HG02763 (cell line): ENCODE data around the gene BRME1.
"Not testable (repeated sequence)": the region's sequence is repeated elsewhere in the genome, so short reads cannot be mapped to it uniquely, and the experiment has no call there.

Experiments
- ATAC-seq: cut with Tn5 transposase; IDR thresholded peaks from one replicate; pipeline ENCODE4 v1.9.1; 2021; ENCODE audit warnings: mild to moderate bottlenecking, moderate library complexity; ENCODE audit not compliant: unreplicated experiment

Gene BRME1

DNA sequence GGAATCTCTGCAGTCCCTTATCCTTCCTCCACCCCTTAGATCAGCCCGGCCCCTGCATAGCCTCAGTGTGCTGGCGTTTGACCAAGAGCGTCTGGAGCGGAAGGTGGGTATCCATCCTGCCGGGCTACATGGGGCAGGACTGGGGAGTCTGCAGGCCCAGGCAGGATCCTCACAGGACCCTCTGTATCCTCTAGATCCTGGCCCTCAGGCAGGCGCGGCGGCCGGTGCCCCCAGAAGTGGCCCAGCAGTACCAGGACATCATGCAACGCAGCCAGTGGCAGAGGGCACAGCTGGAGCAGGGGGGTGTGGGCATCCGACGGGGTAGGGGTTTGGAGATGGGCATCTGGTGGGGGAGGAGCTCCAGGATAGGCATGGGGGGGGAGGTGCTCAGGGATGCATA, 23.4 kb upstream of the BRME1 start:
- ATAC-seq = no peak

- ATAC-seq = no peak
These were observed 20.8 kb upstream of the BRME1 start for GRCh38 chr19:13926715-13927114.

DNA sequence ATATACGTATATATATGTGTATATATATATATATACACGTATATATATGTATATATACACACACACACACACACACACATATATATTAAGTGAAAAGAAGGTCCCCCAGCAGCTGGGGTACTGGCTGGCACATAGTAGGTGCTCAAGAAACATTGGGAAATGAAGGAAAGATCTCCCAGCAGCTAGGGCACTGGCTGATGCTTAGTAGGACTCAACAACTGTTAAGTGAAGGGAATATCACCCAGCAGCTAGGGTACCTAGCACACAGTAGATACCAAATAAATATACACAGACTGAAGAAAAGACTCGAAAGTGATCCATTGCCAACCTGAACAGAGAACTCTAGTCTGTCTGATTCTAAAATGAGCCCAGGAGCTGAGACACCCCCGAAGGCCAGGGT, 20.1 kb upstream of the BRME1 start:
- no peak for ATAC-seq

GRCh38 chr19:13923194-13923987, 17.5 kb upstream of the BRME1 start:
- ATAC-seq = no peak

- not testable (repeated sequence) for ATAC-seq
These were observed 16.2 kb upstream of the BRME1 start for GRCh38 chr19:13922118-13922517.

- ATAC-seq = no peak
These were observed 15.2 kb upstream of the BRME1 start for GRCh38 chr19:13920940-13921747.

- no peak for ATAC-seq
These were observed 14.6 kb upstream of the BRME1 start for GRCh38 chr19:13920524-13920923.

GRCh38 chr19:13918726-13919411, 13.0 kb upstream of the BRME1 start:
- no peak for ATAC-seq

- ATAC-seq = no peak
These were observed 12.0 kb upstream of the BRME1 start for GRCh38 chr19:13917888-13918406.

- no peak for ATAC-seq
These were observed 8.9 kb upstream of the BRME1 start for GRCh38 chr19:13914777-13915176.

GRCh38 chr19:13913352-13913751, 7.4 kb upstream of the BRME1 start:
- no peak for ATAC-seq

DNA sequence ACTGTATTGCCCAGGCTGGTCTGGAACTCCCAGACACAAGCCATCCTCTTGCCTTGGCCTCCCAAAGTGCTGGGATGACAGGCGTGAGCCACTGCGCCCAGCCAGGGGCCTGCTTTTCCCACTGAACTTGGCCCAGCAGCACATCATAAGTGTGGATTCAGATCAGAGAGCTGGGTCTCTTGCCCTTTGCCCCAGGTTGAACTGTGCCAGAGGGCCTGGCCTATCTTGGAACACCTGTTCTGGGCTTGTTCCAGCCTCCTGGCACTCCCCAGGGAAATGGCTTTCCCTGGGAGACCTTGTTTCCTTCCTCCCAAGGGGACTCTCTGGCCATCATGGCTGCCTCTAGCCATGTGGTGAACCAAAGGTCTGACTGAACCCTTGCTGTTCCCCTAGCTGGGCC, 3.5 kb upstream of the BRME1 start:
- no peak for ATAC-seq

DNA sequence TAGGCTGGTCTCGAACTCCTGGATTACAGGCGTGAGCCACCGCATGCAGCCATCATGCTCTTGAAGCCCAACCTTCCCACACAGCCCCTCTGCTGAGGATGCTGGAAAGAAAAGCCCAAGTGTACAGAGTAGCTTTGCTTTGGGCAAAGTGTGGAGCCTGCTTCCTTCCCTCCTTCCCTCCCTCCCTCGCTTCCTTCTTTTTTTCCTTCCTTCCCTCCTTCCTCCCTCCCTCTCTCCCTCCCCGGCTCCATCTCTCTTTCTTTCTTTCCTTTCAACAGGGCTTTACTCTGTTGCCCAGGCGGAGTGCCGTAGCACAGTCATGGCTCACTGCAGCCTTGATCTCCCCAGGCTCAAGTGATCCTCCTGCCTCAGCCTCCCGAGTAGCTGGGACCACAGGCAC, 2.8 kb upstream of the BRME1 start:
- ATAC-seq = no peak

DNA sequence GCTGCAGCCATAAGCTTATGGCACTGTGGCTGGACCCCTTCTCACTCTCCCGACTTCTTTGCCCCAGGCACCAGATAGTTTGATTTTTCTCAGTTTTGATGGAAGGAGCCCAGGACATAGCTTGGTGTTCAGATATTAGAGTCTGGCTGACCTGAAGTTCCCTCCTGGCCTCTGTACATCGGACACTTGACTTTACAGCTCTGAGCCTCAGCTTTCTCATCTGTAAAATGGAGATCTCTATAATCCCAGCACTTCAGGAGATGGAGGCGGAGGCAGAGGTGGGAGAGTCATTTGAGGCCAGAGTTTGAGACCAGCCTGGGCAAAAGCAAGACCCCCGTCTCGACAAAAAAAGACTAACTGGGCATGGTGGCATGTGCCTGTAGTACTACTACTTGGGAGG, 993 bp upstream of the BRME1 start:
- ATAC-seq = no peak

DNA sequence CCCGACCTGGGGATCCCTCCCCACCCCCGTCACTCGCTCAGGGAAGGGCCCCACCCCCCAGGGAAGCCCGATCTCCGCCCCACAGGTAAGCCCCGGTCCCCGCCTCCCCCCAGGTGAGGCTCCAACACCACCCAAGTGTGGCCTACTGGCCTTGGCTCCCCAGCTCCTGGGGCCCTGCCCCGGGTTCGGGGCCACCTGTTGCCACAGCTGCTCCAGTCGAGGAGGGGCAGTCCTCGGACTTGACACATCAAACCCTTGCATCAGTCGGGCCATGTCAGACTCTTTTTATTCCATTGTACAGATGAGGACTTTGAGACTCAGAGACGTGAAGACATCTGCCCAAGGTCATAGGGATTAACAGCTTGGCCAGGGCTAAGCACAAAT, 596 bp upstream of the BRME1 start:
- ATAC-seq = peak; percentile 10

DNA sequence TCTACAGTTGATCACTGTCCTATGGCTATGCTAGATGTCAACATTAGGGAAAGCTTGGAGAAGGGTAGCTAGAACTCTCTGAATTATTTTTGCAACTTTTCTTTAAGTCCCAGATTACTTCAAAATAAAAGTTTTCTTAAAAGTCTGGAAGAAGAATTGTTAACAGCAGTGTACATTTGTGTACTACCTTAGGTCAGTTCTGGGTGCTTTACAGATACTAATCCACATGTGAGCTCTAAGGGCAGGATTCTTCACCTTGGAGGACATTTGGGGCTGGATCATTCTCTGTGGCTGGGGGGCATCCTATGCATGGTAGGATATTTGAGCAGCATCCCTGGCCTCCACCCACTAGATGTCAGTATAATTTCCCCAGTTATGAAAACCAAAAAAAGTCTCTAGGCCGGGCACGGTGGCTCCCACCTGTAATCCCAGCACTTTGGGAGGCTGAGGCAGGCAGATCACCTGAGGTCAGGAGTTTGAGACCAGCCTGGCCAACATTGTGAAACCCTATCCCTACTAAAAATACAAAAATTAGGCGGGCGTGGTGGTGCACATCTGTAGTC, 2.8 kb downstream of the BRME1 start:
- no peak for ATAC-seq

DNA sequence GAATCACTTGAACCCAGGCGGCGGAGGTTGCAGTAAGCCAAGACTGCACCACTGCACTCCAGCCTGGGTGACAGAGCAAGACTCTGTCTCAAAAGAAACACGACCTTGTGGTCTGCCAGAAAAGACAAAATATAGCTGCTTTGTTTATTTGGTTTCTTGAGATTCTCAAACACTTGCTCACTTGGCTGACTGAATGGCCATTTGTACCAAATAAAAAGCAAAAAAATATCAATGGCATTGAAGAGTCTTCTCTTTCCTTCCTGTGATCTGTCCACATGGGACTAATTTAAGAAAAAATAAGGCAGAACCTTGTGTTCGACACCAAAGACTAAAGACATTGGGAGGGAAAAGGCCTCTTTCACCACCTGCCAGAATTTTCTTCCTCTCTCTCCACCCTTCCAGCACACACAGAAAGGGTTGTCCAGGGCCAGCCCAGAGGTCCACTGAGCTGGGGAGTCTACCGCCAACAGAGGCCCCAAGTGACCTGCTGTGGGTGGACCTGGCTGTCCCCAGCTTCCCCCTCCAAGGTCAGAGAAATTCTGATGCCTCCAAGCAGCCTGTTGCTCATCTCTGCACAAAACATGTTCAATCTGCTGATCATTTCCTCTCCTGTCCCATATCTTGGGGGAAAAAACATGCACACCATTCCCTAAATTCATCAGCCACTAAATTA, 5.9 kb downstream of the BRME1 start:
- no peak for ATAC-seq

- no peak for ATAC-seq
These were observed 6.5 kb downstream of the BRME1 start for GRCh38 chr19:13899393-13899792.

DNA sequence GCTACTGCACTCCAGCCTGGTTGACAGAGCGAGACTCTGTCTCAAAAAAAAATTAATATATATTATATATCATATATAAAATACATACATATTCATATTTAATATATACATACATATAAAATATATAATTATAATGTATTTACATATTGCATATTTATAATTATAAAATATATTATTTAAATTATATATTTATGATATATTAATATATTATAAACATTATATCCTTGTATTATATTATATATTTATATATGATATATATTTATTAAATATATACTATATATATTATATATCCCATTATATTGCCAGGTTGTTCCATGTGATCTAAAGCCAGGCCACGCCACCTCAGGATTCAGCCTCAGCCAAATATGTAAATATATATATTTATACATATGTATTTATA, 9.7 kb downstream of the BRME1 start:
- ATAC-seq = no peak

DNA sequence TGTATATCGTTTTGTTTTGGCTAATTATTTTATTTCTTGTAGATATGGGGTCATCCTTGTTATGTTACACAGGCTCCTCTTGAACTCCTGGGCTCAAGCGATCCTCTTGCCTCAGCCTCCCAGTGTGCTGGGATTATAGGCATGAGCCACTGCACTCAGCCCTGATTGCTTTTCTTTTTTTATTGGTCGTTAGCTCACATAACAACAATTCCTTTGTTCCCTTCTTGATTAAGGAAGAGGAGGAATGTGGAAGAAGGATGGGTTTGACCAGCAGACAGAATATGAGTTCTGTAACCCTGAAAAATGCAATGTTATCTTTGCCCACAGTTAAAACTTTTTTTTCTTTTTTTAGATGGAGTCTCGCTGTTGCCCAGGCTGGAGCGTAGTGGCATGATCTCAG, 11.4 kb downstream of the BRME1 start:
- no peak for ATAC-seq

DNA sequence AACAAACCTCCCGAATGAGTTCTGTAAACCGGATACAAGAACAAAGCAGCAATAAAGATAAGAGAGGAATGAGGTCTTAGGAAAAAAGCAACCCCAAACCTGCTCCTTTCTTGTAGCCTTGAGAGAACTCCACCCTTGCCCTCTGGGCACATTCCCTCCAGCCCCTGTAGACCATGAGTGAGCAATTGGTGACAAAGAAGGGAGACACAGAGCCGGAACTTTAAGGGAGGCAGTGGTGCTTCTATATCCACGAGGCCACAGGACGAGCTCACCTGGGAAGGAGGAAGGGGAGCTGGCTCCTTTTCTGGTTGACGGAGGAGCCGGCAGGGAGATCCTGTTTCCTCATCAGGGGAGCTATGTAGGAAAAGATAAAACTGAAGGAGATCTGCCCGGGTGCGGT, 13.0 kb downstream of the BRME1 start:
- no peak for ATAC-seq
